Measurements from ENCODE around the gene CTSL.

CTSL gene

GRCh38 chr9:87718852-87719612 lies 6.9 kb upstream of the CTSL start:
- DNase-seq (ENCODE audit: low read depth in 2 of 2): no peak
- H3K4me3 ChIP-seq (replicated peaks in 1 of 2; ENCODE audit: low read depth in 2 of 2, low read length in 2 of 2): no peak overlapping the region
- no peak for TF ChIP-seq CTCF (IDR thresholded peaks at IDR 0.05; ENCODE audit: low read depth, low read length)

- TF ChIP-seq CTCF (IDR thresholded peaks at IDR 0.05; ENCODE audit: low read depth, low read length): no peak
- DNase-seq (ENCODE audit: low read depth in 2 of 2): no peak
- H3K4me3 ChIP-seq (replicated peaks in 1 of 2; ENCODE audit: low read depth in 2 of 2, low read length in 2 of 2): no peak overlapping the region
Observed at GRCh38 chr9:87720173-87720572, 5.7 kb upstream of the CTSL start.

GRCh38 chr9:87722393-87723088 lies 3.4 kb upstream of the CTSL start:
- DNase-seq (ENCODE audit: low read depth in 2 of 2): no peak
- TF ChIP-seq CTCF (IDR thresholded peaks at IDR 0.05; ENCODE audit: low read depth, low read length): no peak
- H3K4me3 ChIP-seq (replicated peaks in 1 of 2; ENCODE audit: low read depth in 2 of 2, low read length in 2 of 2): no peak overlapping the region

- DNase-seq (ENCODE audit: low read depth in 2 of 2): peak; percentile 44 to 71
- peak overlapping the region; percentile 68 to 78 for H3K4me3 ChIP-seq (replicated peaks in 1 of 2; ENCODE audit: low read depth in 2 of 2, low read length in 2 of 2)
- TF ChIP-seq CTCF (IDR thresholded peaks at IDR 0.05; ENCODE audit: low read depth, low read length): no peak
Observed at GRCh38 chr9:87725356-87725899, 491 bp upstream of the CTSL start.

- no peak overlapping the region for H3K4me3 ChIP-seq (replicated peaks in 1 of 2; ENCODE audit: low read depth in 2 of 2, low read length in 2 of 2)
- TF ChIP-seq CTCF (IDR thresholded peaks at IDR 0.05; ENCODE audit: low read depth, low read length): no peak
- no peak for DNase-seq (ENCODE audit: low read depth in 2 of 2)
Observed at GRCh38 chr9:87729246-87729645, 3.3 kb downstream of the CTSL start.

- TF ChIP-seq CTCF (IDR thresholded peaks at IDR 0.05; ENCODE audit: low read depth, low read length): no peak
- H3K4me3 ChIP-seq (replicated peaks in 1 of 2; ENCODE audit: low read depth in 2 of 2, low read length in 2 of 2): no peak overlapping the region
- DNase-seq (ENCODE audit: low read depth in 2 of 2): no peak
Observed at GRCh38 chr9:87731321-87731720, 5.4 kb downstream of the CTSL start.

All from cardiac fibroblast (primary cell).